HG03520 (cell line): ENCODE data around the gene EPB41L5.
A peak's percentile ranks its signal among the peaks of the same experiment; 100 is the strongest.
"Not testable (repeated sequence)": the region's sequence is repeated elsewhere in the genome, so short reads cannot be mapped to it uniquely, and the experiment has no call there.

ENCODE experiments used
- ATAC-seq: cut with Tn5 transposase; IDR thresholded peaks from one replicate; pipeline ENCODE4 v1.9.1; 2021; ENCODE audit warnings: mild to moderate bottlenecking, moderate library complexity; ENCODE audit not compliant: unreplicated experiment

EPB41L5 gene

GRCh38 chr2:120012771-120013596 lies at the start of gene EPB41L5:
TSS of gene EPB41L5 (plus strand) at chr2:120013077. CDS start at chr2:120019085, 6,008 bp downstream.
- peak; percentile 97 for ATAC-seq

- ATAC-seq, result no peak
Measured at GRCh38 chr2:119981896-119982295, 31.0 kb upstream of the EPB41L5 start.

GRCh38 chr2:119982506-119982905 lies 30.4 kb upstream of the EPB41L5 start:
- no peak for ATAC-seq

GRCh38 chr2:119983108-119983507 lies 29.8 kb upstream of the EPB41L5 start:
- ATAC-seq, result no peak

GRCh38 chr2:119996148-119996547 lies 16.7 kb upstream of the EPB41L5 start:
- ATAC-seq, result no peak

GRCh38 chr2:119996896-119997891 lies 15.7 kb upstream of the EPB41L5 start:
- ATAC-seq, result not testable (repeated sequence)

- ATAC-seq, result no peak
Measured at GRCh38 chr2:120001471-120001870, 11.4 kb upstream of the EPB41L5 start.

GRCh38 chr2:120004254-120004653 lies 8.6 kb upstream of the EPB41L5 start:
- ATAC-seq, result no peak

- ATAC-seq, result peak; percentile 90
Measured at GRCh38 chr2:120005834-120006521, 6.9 kb upstream of the EPB41L5 start.

- no peak for ATAC-seq
Measured at GRCh38 chr2:120007851-120008250, 5.0 kb upstream of the EPB41L5 start.

- no peak for ATAC-seq
Measured at GRCh38 chr2:120012363-120012762, 514 bp upstream of the EPB41L5 start.

- no peak for ATAC-seq
Measured at GRCh38 chr2:120013597-120014223, 833 bp downstream of the EPB41L5 start.

GRCh38 chr2:120014226-120014980 lies 1.5 kb downstream of the EPB41L5 start:
- no peak for ATAC-seq

- no peak for ATAC-seq
Measured at GRCh38 chr2:120016800-120017199, 3.9 kb downstream of the EPB41L5 start.

GRCh38 chr2:120017201-120017600 lies 4.3 kb downstream of the EPB41L5 start:
- ATAC-seq, result no peak

GRCh38 chr2:120018549-120018948 lies 5.7 kb downstream of the EPB41L5 start:
- no peak for ATAC-seq

- ATAC-seq, result no peak
Measured at GRCh38 chr2:120020554-120020953, 7.7 kb downstream of the EPB41L5 start.

- not testable (repeated sequence) for ATAC-seq
Measured at GRCh38 chr2:120022505-120022904, 9.6 kb downstream of the EPB41L5 start.

GRCh38 chr2:120026890-120027289 lies 14.0 kb downstream of the EPB41L5 start:
- ATAC-seq, result no peak

GRCh38 chr2:120028795-120029194 lies 15.9 kb downstream of the EPB41L5 start:
- no peak for ATAC-seq
